ENCODE data around the gene PLXNA2.

PLXNA2 gene

DNA sequence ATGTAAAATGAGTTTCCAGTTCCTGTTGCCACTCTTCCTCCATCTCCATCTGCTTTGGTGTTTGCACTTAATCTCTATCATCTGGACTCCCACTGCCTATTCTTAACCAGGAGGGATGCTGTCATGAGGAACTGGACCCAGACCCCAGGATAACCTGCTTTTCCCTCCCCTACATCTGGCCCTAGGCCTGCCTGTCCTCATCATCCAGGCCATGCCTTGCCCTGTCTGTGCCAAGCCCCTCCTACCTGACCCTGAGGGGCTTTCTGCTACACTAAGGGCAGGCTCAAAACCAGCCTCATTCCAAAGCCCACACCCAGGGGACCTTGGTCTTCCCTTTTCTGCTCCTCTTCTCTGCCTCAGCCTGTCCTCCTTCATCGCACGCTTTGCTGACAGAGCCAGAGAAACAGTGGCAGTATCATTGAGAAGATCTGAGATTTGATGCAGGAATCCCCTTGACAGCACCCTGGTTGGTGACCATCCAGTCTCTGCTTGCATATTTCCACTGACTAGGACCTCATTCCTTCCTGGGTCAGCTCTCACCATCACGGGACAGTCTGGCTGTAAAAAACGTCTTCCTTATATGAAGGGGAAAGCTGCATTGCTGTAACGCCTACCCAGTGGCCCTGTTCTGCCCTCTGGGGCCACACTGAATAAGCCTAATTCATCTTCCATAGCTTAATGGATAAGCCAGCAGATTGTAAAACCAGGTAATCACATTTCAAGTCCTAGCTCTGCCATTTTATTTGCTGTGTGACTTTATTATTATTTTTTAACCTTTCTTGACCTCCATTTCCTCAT lies 38.8 kb downstream of the PLXNA2 start:
- no peak overlapping the region for H3K4me3 ChIP-seq (ENCODE audit: low read depth, low read length)

DNA sequence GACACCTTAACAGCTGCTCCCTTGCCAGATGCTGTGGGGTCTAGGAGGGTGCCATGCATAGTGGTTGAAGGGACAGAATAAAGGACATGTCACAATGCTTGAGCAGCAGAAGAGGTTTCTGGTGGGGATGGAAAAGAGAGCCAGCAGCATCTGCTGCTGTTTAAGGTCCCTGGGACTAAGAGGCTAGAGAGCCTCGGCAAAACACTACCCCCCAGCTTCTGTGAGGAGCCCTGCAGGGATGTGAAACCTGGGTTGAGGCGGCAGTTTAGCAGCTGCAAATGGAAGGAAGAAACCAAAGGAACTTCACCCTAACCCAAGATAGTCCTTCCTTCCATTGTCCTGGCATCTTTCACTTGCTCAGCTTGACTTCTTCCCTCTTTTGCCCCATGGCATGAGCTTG lies 39.4 kb downstream of the PLXNA2 start:
- no peak overlapping the region for H3K4me3 ChIP-seq (ENCODE audit: low read depth, low read length)

GRCh38 chr1:208203848-208204609 lies 40.2 kb downstream of the PLXNA2 start:
- H3K4me3 ChIP-seq (ENCODE audit: low read depth, low read length) = no peak overlapping the region

DNA sequence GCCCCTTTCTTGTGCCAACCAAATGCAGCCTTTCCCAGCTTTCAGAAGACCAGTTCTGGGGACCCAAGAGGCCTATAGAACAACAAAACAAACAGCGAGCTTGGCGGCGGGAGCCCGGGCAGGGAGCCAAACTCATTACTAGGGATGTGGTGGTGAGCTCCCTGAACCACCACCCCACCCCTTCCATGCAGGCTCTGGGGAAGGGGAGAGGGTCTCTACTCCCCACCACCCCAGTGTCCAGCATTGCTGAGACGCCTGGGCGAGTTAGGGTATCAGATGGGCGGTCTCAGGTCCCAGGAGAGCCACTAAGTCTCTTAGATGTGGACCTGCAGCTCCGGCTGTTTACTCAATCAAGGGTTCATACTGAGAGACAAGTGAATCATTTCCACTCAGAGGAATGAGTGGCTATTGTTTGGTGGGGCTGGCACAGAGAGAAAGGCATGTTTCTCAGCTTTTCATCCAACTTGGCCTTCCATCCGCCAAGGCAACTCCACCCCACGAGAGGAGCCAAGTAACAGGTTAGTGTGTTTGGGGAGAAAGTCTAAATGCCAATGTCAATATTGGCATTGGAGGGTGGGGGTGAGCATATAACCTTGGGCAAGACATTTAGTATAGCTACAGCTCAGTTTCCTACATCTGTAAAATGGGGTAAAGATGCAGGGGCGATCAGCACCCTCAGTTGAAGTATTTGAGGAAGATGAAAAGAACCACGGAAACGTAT lies 40.9 kb downstream of the PLXNA2 start:
- H3K4me3 ChIP-seq (ENCODE audit: low read depth, low read length) = no peak overlapping the region

DNA sequence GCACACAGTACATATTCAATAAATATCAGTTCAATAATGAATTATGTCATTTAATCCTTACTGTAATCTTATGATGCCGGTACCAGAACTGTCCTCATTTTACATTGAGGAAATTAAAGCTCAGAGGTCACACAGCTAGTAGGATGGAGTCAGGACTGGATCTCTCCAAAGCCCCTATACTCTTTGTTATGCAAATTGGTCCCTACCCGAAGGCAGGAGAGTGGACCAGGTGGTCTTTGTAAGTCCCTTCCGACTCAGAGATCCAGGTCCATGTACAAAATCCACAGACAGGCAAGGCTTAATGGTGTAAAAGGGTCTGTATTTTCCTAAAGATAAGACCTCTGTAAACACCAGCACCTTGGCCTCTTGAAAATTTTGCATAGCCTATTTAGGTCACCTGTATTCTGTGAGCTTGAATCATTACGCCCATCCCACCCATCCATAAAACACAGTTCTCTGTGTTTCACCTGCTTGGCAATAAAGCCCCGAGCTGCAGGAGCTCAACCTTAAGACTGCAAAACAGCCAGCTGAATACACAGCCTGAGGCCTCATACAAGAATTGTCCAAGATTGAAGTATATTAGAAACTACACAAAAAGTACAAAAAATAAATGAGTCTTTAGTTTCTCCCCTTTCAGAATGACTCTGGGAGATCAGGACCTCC lies 41.7 kb downstream of the PLXNA2 start:
- H3K4me3 ChIP-seq (ENCODE audit: low read depth, low read length) = no peak overlapping the region

- no peak overlapping the region for H3K4me3 ChIP-seq (ENCODE audit: low read depth, low read length)
Observed at GRCh38 chr1:208201229-208201628, 43.0 kb downstream of the PLXNA2 start.

GRCh38 chr1:208200116-208200515 lies 44.1 kb downstream of the PLXNA2 start:
- H3K4me3 ChIP-seq (ENCODE audit: low read depth, low read length) = no peak overlapping the region

GRCh38 chr1:208198236-208198635 lies 45.9 kb downstream of the PLXNA2 start:
- H3K4me3 ChIP-seq (ENCODE audit: low read depth, low read length) = no peak overlapping the region

GRCh38 chr1:208194944-208195343 lies 49.2 kb downstream of the PLXNA2 start:
- H3K4me3 ChIP-seq (ENCODE audit: low read depth, low read length) = no peak overlapping the region

DNA sequence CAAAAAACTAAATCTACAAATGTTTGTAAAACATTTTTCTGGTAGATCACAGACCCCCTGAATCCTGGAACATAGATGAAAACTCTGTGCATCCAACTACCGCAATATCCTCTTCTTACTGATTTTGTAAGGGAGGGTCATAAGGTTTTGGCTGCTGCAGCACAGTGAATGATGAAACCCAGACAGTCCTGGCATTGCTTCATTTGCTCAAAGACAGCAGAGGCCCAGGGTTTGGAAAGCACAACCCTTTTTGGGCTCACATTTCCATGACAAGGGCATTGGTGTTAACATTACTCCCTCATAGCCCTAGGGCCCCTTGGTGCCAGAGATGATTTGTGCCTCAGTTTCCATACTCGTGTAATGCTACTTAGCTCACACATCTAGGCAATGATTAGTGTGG lies 51.2 kb downstream of the PLXNA2 start:
- H3K4me3 ChIP-seq (ENCODE audit: low read depth, low read length) = no peak overlapping the region

GRCh38 chr1:208190784-208191183 lies 53.4 kb downstream of the PLXNA2 start:
- H3K4me3 ChIP-seq (ENCODE audit: low read depth, low read length) = no peak overlapping the region

- H3K4me3 ChIP-seq (ENCODE audit: low read depth, low read length) = no peak overlapping the region
Observed at GRCh38 chr1:208189716-208190115, 54.5 kb downstream of the PLXNA2 start.

GRCh38 chr1:208189183-208189582 lies 55.0 kb downstream of the PLXNA2 start:
- no peak overlapping the region for H3K4me3 ChIP-seq (ENCODE audit: low read depth, low read length)

DNA sequence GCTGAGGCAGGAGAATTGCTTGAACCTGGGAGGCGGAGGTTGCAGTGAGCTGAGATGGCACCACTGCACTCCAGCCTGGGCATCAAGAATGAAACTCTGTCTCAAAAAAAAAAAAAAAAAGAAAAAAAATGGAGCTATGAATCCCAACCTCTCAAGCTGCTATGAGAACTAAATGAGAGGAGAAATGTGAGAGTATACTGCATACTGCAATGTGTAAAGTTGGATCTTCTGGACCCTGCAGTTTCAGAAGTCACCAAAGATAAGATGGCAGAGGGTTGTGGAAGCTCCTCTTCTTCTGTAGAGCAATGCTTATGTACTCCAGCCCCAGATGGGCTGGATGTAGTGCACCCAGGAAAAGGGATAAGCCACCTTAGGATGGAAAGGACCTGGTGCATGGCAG lies 55.6 kb downstream of the PLXNA2 start:
- H3K4me3 ChIP-seq (ENCODE audit: low read depth, low read length) = no peak overlapping the region

DNA sequence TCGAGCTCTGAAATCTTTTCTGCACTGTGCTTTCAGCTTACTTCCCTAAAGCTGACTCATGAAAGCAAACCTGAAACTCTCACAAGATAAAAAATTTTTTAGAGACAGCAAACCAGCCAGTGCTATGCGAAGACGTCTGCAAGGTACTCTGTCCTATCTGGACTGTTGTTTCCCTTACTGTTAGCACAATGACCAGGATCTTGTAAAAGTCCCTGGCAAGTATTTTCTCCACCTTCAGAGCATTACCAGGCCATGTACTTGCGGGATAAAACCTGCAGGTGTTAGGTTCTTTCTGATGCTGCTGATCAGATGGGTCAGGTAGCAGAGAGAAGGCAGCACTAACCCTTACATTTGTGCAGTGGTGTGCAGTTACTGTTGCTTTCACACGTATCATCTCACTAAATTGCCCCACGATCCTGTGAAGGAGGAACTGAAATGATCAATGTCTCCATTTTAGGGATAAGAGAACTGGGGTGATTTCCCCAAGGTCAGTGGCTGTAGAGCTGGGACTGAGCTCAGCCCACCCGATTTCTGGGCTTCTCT lies 56.6 kb downstream of the PLXNA2 start:
- no peak overlapping the region for H3K4me3 ChIP-seq (ENCODE audit: low read depth, low read length)

DNA sequence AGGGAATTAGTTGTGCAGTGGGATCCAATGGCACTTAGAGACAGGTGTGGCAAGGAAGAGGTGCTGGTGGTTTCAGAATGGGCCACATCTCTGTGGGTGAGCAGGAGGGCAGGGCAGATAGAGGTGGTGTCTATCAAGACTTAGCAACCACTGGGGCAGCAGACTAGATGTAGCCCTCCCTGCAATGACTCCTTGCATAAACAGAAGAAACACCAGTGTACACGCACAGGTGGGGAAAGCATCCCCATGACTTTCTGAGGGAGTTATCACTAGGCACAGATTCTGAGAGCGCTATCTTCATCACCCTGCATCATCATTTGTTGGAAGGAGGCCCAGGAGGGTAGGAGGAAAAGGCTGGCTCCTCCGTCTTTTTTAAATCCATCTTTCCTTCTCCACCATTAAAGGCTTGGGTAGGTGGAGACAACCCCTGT lies 58.4 kb downstream of the PLXNA2 start:
- no peak overlapping the region for H3K4me3 ChIP-seq (ENCODE audit: low read depth, low read length)

GRCh38 chr1:208184966-208185654 lies 59.1 kb downstream of the PLXNA2 start:
- no peak overlapping the region for H3K4me3 ChIP-seq (ENCODE audit: low read depth, low read length)

DNA sequence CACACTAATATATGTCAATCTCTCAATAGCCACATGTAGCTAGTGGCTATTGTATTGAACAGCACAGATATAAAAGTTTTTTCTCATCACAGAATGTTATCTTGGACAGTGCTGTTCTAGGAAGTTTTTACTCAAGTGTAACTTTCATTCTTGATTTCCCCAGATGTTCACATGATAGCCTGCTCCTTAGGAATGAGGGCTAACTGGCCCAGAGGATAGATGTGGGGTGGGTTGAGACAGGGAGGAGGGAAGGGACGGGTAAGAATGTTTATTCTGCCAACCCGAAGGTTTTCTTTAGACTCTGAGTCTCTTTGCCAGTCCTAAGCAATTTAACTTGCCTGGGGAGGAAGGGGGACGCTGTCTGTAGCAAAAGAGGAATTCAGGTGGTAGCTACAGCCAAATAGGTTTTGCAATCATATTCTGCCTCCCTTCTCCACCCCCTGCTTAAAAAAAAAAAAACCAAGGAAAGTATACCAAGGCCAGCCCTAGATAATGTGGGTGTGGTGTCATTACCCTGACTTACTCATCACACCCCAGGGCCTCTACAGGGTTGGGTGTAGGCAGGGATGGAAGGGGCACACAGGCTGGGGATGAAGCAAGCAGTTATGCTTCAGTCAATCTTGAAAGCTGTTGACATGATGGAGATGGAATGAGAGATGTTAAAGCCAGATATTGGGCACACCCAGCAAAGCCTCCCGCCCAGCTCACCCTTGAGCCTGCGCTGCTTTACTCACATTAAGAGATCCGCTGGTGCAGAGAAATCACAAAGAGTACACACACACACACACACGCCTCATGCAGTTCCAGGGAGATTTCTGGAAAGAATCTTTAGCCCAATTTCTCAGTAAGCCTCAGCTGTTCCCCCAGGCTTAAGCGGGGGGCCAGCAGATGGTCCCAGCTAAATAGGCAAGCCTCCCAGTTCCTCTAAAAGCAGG lies 59.9 kb downstream of the PLXNA2 start:
- no peak overlapping the region for H3K4me3 ChIP-seq (ENCODE audit: low read depth, low read length)

All from iPS-11a (cell line).